K562 (cell line): ENCODE data around the gene OSCP1. TPM values are rescaled to one million over a fixed set of nuclear protein-coding genes. Genes with fewer than 3 reads are reported as not detected.

Experiments
- CAMTA2 ChIP-seq: fragments of 250-450 bp; sonication (Bioruptor Pico); conservative IDR thresholded peaks from 2 replicates; pipeline ENCODE4 v1.5.1; 2022
- PATZ1 ChIP-seq: fragments of 250-450 bp; sonication (Bioruptor Pico); IDR thresholded peaks from 2 replicates; pipeline ENCODE4 v1.5.0; 2020; ENCODE audit warnings: mild to moderate bottlenecking, borderline replicate concordance
- REST ChIP-seq, 2 experiments: fragments of 450-650 bp; formaldehyde crosslinking in 1 of 2; IDR thresholded peaks; 2 replicates each; pipeline versions ENCODE4 v1.4.0 to v1.6.1; 2014 to 2020; ENCODE audit warnings: mild to moderate bottlenecking in 2 of 2, borderline replicate concordance in 1 of 2, low read depth in 1 of 2
- SETDB1 ChIP-seq: IDR thresholded peaks from one replicate; pipeline ENCODE4 v1.6.1; 2012; ENCODE audit warnings: low read length, control low read depth, inconsistent platforms
- SOX6 ChIP-seq: fragments of 450-650 bp; IDR thresholded peaks from 2 replicates; pipeline ENCODE4 v1.6.1; 2014; ENCODE audit warnings: mild to moderate bottlenecking
- STAT5A ChIP-seq: IDR thresholded peaks from 2 replicates; pipeline ENCODE4 v1.6.1; 2012; ENCODE audit warnings: low read length, inconsistent platforms, borderline replicate concordance
- TEAD1 ChIP-seq, 2 experiments: fragments of 450-650 bp in 1 of 2; sonication (generic) in 1 of 2; formaldehyde crosslinking; IDR thresholded peaks; 2 replicates each; pipeline versions ENCODE4 v1.4.0 to v1.8.0; 2020 to 2022; ENCODE audit warnings: mild to moderate bottlenecking in 2 of 2, missing genetic modification reagents in 1 of 2
- ZEB2 ChIP-seq: fragments of 450-650 bp; IDR thresholded peaks from 2 replicates; pipeline ENCODE4 v1.6.1; 2016
- ZNF609 ChIP-seq: sonication (generic); formaldehyde crosslinking; IDR thresholded peaks from 2 replicates; pipeline ENCODE4 v1.8.1; 2023; ENCODE audit warnings: missing genetic modification reagents, mild to moderate bottlenecking, borderline replicate concordance
- ZNF644 ChIP-seq: fragments of 200-800 bp; sonication (Bioruptor generic); IDR thresholded peaks from 2 replicates; pipeline ENCODE4 v1.6.1; 2016; ENCODE audit warnings: low read depth, missing genetic modification characterization, missing compliant biosample characterization
- polyA plus RNA-seq, 8 experiments: library from polyadenylated mRNA; depleted of rRNA in 4 of 8; stranded (reverse) in 5 of 8; unstranded in 3 of 8; fragments of >200 nt; fragmentation: Nextera tagmentation in 2 of 8; fragmentation: Illumina TruSeq in 1 of 8; extraction: Ambion mirVana in 2 of 8; extraction: Trizol in 1 of 8; gene quantifications; 2 replicates each; pipeline versions ENCODE4 v1.2.1 to v1.2.3, GENCODE V29; 2011 to 2014; ENCODE audit warnings: inconsistent platforms in 1 of 8, missing spikeins in 1 of 8
- total RNA-seq, 7 experiments: library from RNA; depleted of rRNA in 6 of 7; stranded (reverse); fragments of >200 nt in 6 of 7; fragmentation: Illumina TruSeq in 2 of 7; extraction: Trizol in 2 of 7; gene quantifications; 2 replicates each; pipeline versions ENCODE4 v1.2.1 to v1.2.3, GENCODE V29; 2011 to 2021; ENCODE audit warnings: low replicate concordance in 1 of 7

The OSCP1 gene
- total and polyA plus RNA-seq, 9 of the 15 experiments (the other 6 are each of a cell fraction or from before 2014, with no cell fraction given), result 0.15 to 0.40 (median 0.33) TPM; not detected in 5

- TF ChIP-seq PATZ1 (CRISPR knock-in tag) (no peak), SOX6 (peak; percentile 49), REST (IDR thresholded peaks at IDR 0.05; ENCODE audit: borderline replicate concordance) (peak; percentile 100), REST (CRISPR knock-in tag; IDR thresholded peaks at IDR 0.05; ENCODE audit: low read depth) (peak; percentile 77; the same call in 1 of the 2 replicates), SETDB1 (no peak), CAMTA2 (no peak), TEAD1 (CRISPR knock-in tag; IDR thresholded peaks at IDR 0.05) (peak; percentile 46 to 95; a peak in 3 of 4 replicates), ZNF609 (CRISPR knock-in tag) (peak; percentile 35; the same call in 1 of the 2 replicates), STAT5A (no peak; the same call in 1 of the 2 replicates), ZEB2 (peak; percentile 50; the same call in 1 of the 2 replicates), ZNF644 (peak; percentile 76; the same call in 1 of the 2 replicates)
Observed at GRCh38 chr1:36463803-36464604, 13.8 kb upstream of the OSCP1 start, which contains the start of gene MRPS15 (continued).
